Measurements from ENCODE around the gene PSD2.

The PSD2 gene

DNA sequence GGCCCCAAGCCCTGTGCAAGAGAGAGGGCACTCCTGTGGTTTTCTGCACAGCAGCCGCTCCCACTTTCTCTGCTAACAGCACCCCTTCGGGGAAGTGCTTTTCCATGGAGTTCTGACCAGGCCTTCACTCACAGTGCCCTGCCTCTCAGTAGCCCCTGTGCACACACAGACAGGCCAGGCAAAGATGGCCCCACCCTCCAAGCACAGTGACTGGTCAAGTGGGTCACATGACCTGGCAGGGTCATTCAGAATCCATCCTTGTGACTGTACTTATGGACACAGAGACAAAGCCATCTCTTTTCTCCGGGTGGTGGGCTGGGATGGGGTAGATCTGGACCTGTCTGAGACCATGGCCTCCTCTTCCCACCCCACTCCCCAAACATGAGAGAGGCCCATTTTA is 82.5 kb downstream of the PSD2 start:
- Histone ChIP-seq H3K4me1 (peaks cover 34% of the 10 kb centered on the region), H3K79me2 (peaks cover 3% of the 10 kb centered on the region), H3K4me2 (ENCODE audit: low read length) (no peak overlapping the region), H3K36me3 (ENCODE audit: control insufficient read depth, insufficient read depth, low read length) (no peaks in the 10 kb centered on the region), H3K9me3 (ENCODE audit: control insufficient read depth, low read length) (no peaks in the 10 kb centered on the region), H3K4me3 (ENCODE audit: low read depth, low read length) (no peak overlapping the region), H3K27ac (no peak overlapping the region), H3K9ac (no peak overlapping the region), H3K27me3 (ENCODE audit: control insufficient read depth, insufficient read depth, low read length) (no peaks in the 10 kb centered on the region), H2AFZ (no peak overlapping the region)
- no peak for TF ChIP-seq CTCF (IDR thresholded peaks at IDR 0.05)

DNA sequence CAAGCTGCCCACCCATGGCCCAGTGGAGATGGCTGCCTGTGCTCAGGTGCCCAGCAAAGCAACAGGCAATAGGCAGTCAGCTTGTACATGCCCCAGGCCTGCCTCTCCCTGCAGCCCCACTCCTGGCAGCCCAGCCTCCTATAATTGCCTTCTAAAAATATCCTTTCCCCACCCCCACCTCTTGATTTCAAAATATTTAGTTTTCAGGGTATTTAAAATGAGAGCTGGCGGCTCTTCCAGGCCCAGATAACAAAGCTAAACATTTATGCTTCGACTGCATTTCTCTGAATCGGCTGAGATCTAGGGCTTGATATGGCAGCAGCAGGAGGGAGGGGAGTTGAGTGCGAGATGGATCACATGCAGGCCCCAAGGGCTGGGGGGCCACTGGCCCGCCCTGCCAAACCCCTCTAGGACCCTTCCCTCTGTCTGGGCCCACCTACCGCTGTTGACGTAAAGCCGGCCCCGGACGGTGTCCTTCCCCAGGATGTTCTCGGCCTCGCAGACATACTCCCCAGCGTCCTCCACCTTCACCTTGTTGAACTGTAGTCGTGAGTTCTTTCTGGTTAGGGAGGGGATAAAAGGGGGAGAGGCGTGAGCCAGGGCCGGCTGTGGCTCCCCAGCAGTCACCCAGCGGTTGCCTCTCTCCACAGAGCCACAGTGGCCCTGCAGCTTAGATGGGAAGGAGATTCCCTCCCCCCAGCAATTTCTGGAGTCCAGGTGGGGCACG is 85.0 kb downstream of the PSD2 start:
- Histone ChIP-seq H3K4me1 (peaks cover 34% of the 10 kb centered on the region), H3K9me3 (ENCODE audit: control insufficient read depth, low read length) (no peaks in the 10 kb centered on the region), H3K4me2 (ENCODE audit: low read length) (peak overlapping the region; percentile 20), H3K27ac (peak overlapping the region; percentile 88), H2AFZ (peak overlapping the region; percentile 63), H3K9ac (no peak overlapping the region), H3K27me3 (ENCODE audit: control insufficient read depth, insufficient read depth, low read length) (no peaks in the 10 kb centered on the region), H3K79me2 (peaks cover 2% of the 10 kb centered on the region), H3K36me3 (ENCODE audit: control insufficient read depth, insufficient read depth, low read length) (no peaks in the 10 kb centered on the region), H3K4me3 (ENCODE audit: low read depth, low read length) (no peak overlapping the region)
- no peak for TF ChIP-seq CTCF (IDR thresholded peaks at IDR 0.05)

- Histone ChIP-seq H3K79me2 (no peaks in the 10 kb centered on the region), H3K36me3 (ENCODE audit: control insufficient read depth, insufficient read depth, low read length) (no peaks in the 10 kb centered on the region), H3K4me1 (peaks cover 34% of the 10 kb centered on the region), H3K4me3 (ENCODE audit: low read depth, low read length) (no peak overlapping the region), H3K9ac (no peak overlapping the region), H3K27ac (peak overlapping the region; percentile 88), H2AFZ (peak overlapping the region; percentile 63), H3K27me3 (ENCODE audit: control insufficient read depth, insufficient read depth, low read length) (no peaks in the 10 kb centered on the region), H3K4me2 (ENCODE audit: low read length) (peak overlapping the region; percentile 16), H3K9me3 (ENCODE audit: control insufficient read depth, low read length) (no peaks in the 10 kb centered on the region)
- TF ChIP-seq CTCF (IDR thresholded peaks at IDR 0.05), result no peak
These were observed 85.6 kb downstream of the PSD2 start for GRCh38 chr5:139881143-139881733.

DNA sequence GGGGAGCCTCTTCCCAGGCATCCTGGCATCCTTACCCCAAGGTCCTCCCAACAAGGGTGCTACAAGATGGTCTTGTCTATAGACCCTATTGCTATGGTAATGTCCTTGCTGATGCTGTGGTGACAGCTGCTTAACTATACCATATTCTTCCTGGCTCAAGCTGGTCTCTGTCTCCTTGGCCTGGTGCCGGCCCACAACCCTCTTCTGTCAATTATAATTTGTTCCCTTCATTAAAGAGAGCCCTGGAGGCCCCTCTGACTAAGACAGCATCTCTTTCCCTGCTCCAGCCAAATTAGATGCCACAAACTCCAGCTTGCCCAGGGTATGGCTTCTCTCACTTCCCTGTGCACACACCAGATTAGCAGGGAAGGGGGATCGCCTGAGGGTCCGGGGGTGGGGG is 86.7 kb downstream of the PSD2 start:
- H3K4me2 ChIP-seq (ENCODE audit: low read length), result no peak overlapping the region
- H2AFZ ChIP-seq, result no peak overlapping the region
- H3K36me3 ChIP-seq (ENCODE audit: control insufficient read depth, insufficient read depth, low read length), result no peaks in the 10 kb centered on the region
- H3K27me3 ChIP-seq (ENCODE audit: control insufficient read depth, insufficient read depth, low read length), result no peaks in the 10 kb centered on the region
- no peak overlapping the region for H3K4me3 ChIP-seq (ENCODE audit: low read depth, low read length)
- TF ChIP-seq CTCF (IDR thresholded peaks at IDR 0.05), result no peak
- no peaks in the 10 kb centered on the region for H3K79me2 ChIP-seq
- no peak overlapping the region for H3K27ac ChIP-seq
- no peak overlapping the region for H3K9ac ChIP-seq
- H3K4me1 ChIP-seq, result peaks cover 34% of the 10 kb centered on the region
- H3K9me3 ChIP-seq (ENCODE audit: control insufficient read depth, low read length), result no peaks in the 10 kb centered on the region

Measured in parathyroid adenoma (tissue), 2 donors.